ENCODE results near the gene PLEKHA6. TPM values are rescaled to one million over a fixed set of nuclear protein-coding genes. Genes with fewer than 3 reads are reported as not detected.

The PLEKHA6 gene
- total and polyA plus RNA-seq, 2 of the 4 experiments (the other 2 are of a cell fraction) = 8.2 to 19.9 TPM

DNA sequence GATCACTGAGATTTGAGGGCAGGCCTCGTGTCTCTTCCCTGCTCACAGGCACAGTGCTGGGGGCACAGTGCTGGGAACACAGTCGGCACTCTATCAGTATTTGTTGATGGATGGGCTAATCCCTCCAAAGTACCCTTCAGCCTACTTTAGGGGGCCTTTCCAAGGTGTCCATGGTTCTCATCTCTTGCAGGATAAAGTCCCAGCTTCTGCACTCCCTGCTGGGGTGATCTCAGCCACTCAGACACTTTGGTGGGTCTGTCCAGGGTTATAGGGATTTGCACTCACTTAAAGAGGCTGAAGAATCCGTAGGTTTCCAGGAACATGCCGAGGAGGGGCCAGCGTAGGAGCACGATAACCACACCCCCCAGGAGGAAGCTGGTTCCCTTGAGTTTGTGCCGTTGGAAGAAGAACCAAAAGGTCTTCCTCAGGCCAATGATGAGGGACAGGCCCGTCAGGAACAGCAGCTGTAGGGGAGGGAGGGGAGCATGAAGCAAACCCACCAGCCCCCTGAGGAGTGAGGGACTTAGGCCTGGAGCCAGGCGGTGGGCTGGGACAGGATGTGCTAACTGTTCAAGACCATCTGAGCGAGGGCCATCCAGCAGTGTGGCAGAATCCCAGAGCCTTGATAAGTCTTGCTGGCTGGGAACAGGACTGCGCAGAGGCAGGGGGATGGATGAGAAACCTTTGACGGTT, 158.2 kb downstream of the PLEKHA6 start:
- no TSS peak for BruUV-seq (replicated peaks)
- Histone ChIP-seq H3K9me3 (ENCODE audit: control insufficient read depth, insufficient read depth, low read length) (no peaks in the 10 kb centered on the region), H4K8ac (ENCODE audit: low read depth in 2 of 2, low read length in 2 of 2) (peak overlapping the region; percentile 33 to 38; a peak in 2 of 4 replicates), H2AK5ac (ENCODE audit: low read depth, low read length) (peak overlapping the region; percentile 91), H3K18ac (ENCODE audit: low read depth, low read length) (no peak overlapping the region), H2AK9ac (replicated peaks; ENCODE audit: low read depth, low read length, poor library complexity) (peak overlapping the region; percentile 52), H3K27me3 (ENCODE audit: control insufficient read depth, insufficient read depth, low read length) (no peaks in the 10 kb centered on the region), H3K4ac (ENCODE audit: low read depth, low read length) (peak overlapping the region; percentile 62; the same call in 1 of the 2 replicates), H3K9me1 (ENCODE audit: insufficient read depth, low read length) (peaks cover 32% of the 10 kb centered on the region), H4K20me1 (ENCODE audit: insufficient read depth, low read length) (no peaks in the 10 kb centered on the region), H2BK20ac (ENCODE audit: low read depth, low read length) (peak overlapping the region; percentile 86), H3K56ac (ENCODE audit: extremely low read depth, insufficient read depth, low read length) (no peak overlapping the region), H2BK120ac (ENCODE audit: low read depth, low read length) (peak overlapping the region; percentile 90), H3K36me3 (ENCODE audit: control insufficient read depth, insufficient read depth, low read length) (no peaks in the 10 kb centered on the region), H3K9ac (ENCODE audit: low read depth, low read length) (no peak overlapping the region), H3K27ac (ENCODE audit: insufficient read depth, low read length) (no peak overlapping the region), H4K91ac (ENCODE audit: insufficient read depth, low read depth, low read length) (peak overlapping the region; percentile 57; the same call in 1 of the 2 replicates), H2AFZ (replicated peaks; ENCODE audit: low read length, poor library complexity) (peak overlapping the region; percentile 25), H3K23ac (ENCODE audit: low read depth, low read length) (no peak overlapping the region), H2BK15ac (ENCODE audit: low read depth, low read length) (peak overlapping the region; percentile 57), H2BK5ac (ENCODE audit: low read depth, low read length, poor library complexity, severe bottlenecking) (no peak overlapping the region), H3K4me2 (ENCODE audit: low read depth, low read length) (no peak overlapping the region), H4K5ac (ENCODE audit: low read depth, low read length) (no peak overlapping the region; the same call in 1 of the 2 replicates), H3K14ac (replicated peaks; ENCODE audit: low read depth, low read length) (peak overlapping the region; percentile 9; the same call in 1 of the 2 replicates), H3K79me1 (ENCODE audit: low read depth in 1 of 2, low read length in 2 of 2) (peaks cover 0 to 16% of the 10 kb centered on the region in 2 experiments; a peak in 1 of 4 replicates), H3K4me3 (ENCODE audit: insufficient read depth, low read depth, low read length) (no peak overlapping the region), H3K4me1 (ENCODE audit: control insufficient read depth, insufficient read depth, low read length) (peaks cover 21% of the 10 kb centered on the region)
- in situ Hi-C loops (cut with MboI; ENCODE audit: low sequenced_read_pairs) (no loop called here), intact Hi-C loops (cut with micrococcal nuclease) (no loop called here), dilution Hi-C loops (cut with HindIII; ENCODE audit: low sequenced_read_pairs, unreplicated experiment) (no loop called here)
- POLR2A ChIA-PET (ENCODE audit: unreplicated experiment) = interaction anchor here (0.6 kb wide), 1 partner anchor 192 kb away, joined by 3 read pairs; no protein-coding TSS in a partner anchor
- ATAC-seq (ENCODE audit: low read depth) (no peak), DNase-seq (no peak)
- 88% methylated on average over 5 of the region's 12 CpGs; no CpG with 5 or more reads in 1 of the 2 experiments for WGBS, 2 experiments (ENCODE audit: extremely low coverage in 2 of 2, insufficient read length in 1 of 2)
- CTCF ChIA-PET = no interaction called here
- TF ChIP-seq BHLHE40 (IDR thresholded peaks at IDR 0.05; ENCODE audit: low read depth, low read length) (no peak), RFX5 (IDR thresholded peaks at IDR 0.05; ENCODE audit: low read depth, low read length) (no peak), RAD21 (IDR thresholded peaks at IDR 0.05; ENCODE audit: low read length) (no peak), NFE2L2 (IDR thresholded peaks at IDR 0.05; ENCODE audit: low read depth, low read length) (no peak), CHD1 (IDR thresholded peaks at IDR 0.05; ENCODE audit: low read depth, low read length) (no peak), MAZ (IDR thresholded peaks at IDR 0.05; ENCODE audit: borderline replicate concordance, low read depth, low read length) (no peak), MAFK (IDR thresholded peaks at IDR 0.05; ENCODE audit: low read depth, low read length) (no peak), RCOR1 (IDR thresholded peaks at IDR 0.05; ENCODE audit: insufficient replicate concordance, low read length) (no peak), FOS (IDR thresholded peaks at IDR 0.05; ENCODE audit: low read depth, low read length) (no peak), CEBPB (IDR thresholded peaks at IDR 0.05; ENCODE audit: low read depth, low read length) (no peak), SMC3 (IDR thresholded peaks at IDR 0.05; ENCODE audit: low read depth, low read length) (no peak), MXI1 (IDR thresholded peaks at IDR 0.05; ENCODE audit: borderline replicate concordance, low read depth, low read length) (no peak), POLR2A (IDR thresholded peaks at IDR 0.05; ENCODE audit: low read depth, low read length) (no peak)
- TF ChIP-seq, protein P1, sequence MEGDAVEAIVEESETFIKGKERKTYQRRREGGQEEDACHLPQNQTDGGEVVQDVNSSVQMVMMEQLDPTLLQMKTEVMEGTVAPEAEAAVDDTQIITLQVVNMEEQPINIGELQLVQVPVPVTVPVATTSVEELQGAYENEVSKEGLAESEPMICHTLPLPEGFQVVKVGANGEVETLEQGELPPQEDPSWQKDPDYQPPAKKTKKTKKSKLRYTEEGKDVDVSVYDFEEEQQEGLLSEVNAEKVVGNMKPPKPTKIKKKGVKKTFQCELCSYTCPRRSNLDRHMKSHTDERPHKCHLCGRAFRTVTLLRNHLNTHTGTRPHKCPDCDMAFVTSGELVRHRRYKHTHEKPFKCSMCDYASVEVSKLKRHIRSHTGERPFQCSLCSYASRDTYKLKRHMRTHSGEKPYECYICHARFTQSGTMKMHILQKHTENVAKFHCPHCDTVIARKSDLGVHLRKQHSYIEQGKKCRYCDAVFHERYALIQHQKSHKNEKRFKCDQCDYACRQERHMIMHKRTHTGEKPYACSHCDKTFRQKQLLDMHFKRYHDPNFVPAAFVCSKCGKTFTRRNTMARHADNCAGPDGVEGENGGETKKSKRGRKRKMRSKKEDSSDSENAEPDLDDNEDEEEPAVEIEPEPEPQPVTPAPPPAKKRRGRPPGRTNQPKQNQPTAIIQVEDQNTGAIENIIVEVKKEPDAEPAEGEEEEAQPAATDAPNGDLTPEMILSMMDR (conservative IDR thresholded peaks at IDR 0.05; ENCODE audit: low read depth, low read length) = no peak
- TF ChIP-seq, protein P2, sequence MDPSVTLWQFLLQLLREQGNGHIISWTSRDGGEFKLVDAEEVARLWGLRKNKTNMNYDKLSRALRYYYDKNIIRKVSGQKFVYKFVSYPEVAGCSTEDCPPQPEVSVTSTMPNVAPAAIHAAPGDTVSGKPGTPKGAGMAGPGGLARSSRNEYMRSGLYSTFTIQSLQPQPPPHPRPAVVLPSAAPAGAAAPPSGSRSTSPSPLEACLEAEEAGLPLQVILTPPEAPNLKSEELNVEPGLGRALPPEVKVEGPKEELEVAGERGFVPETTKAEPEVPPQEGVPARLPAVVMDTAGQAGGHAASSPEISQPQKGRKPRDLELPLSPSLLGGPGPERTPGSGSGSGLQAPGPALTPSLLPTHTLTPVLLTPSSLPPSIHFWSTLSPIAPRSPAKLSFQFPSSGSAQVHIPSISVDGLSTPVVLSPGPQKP (IDR thresholded peaks at IDR 0.05; ENCODE audit: borderline replicate concordance, low read depth, low read length) = no peak

Measured in IMR-90 (cell line).